Measurements from ENCODE around the gene ORM2.

DNA sequence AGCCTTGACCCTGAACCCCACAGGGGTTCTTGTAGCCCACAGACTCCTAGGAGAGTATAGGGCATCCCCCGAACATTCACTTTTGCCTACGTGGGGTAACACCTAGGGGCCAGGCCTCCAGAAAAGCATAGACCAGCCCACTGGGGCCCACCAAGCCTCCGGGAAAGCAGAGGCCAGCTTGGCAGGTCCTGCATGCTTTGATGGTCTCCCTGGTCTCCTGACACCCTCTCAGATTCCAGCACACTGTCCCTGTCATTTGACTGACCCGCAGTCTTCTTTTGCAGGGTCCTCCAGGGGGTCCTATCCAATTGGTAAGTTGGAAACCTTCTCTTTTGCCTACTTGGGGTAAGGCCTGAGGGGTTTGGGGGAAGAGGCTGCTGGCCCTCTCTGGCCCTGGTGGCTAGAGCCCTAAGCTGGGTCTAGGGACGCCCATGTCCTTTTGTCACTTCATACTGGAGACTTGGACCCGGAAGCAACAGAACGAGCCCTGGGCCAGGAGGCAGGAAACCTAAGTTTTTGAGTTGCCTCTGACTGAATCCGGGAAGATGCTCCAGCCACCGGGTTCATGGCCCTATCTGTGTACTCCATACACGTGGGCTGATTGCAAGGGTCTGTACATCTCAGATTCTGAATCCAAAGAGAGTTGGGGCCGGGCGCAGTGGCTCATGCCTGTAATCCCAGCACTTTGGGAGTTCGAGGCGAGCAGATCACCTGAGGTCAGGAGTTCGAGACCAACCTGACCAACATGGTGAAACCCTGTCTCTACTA lies 27.7 kb upstream of the ORM2 start:
- TF ChIP-seq TAF1 (IDR thresholded peaks at IDR 0.05; ENCODE audit: borderline replicate concordance, low read depth, low read length) (no peak), POLR2A (IDR thresholded peaks at IDR 0.05; ENCODE audit: low read depth, low read length) (no peak), POLR2AphosphoS5 (IDR thresholded peaks at IDR 0.05; ENCODE audit: low read depth, low read length) (no peak)
